GM18505 (cell line): ENCODE results near the gene PCDHA1.

Source experiments
- ATAC-seq: cut with Tn5 transposase; IDR thresholded peaks from one replicate; pipeline ENCODE4 v1.9.1; 2021; ENCODE audit not compliant: unreplicated experiment
- POLR2A ChIP-seq: IDR thresholded peaks from 4 replicates; pipeline ENCODE4 v1.6.1; 2011; ENCODE audit warnings: borderline replicate concordance; ENCODE audit not compliant: insufficient read depth, insufficient read length; ENCODE audit errors: extremely low read depth

The PCDHA1 gene

DNA sequence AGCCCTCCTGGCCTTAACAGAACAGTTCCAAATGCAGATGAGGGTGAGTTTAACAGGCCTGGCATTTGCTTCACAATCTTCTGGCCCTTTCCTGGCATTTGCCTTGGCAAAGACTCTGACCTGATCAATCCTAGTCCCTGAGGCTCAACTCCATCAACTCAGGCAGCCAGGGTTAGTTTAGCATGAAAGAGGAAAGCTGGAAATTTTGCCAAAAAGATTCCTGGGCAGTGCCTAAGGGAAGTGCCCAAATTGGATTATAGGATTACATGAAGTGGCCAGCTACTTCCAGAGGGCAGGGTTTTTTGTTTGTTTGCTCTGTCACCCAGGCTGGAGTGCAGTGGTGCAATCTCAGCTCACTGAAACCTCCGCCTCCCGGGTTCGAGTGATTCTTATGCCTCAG lies 217.1 kb downstream of the PCDHA1 start:
- ATAC-seq: no peak

DNA sequence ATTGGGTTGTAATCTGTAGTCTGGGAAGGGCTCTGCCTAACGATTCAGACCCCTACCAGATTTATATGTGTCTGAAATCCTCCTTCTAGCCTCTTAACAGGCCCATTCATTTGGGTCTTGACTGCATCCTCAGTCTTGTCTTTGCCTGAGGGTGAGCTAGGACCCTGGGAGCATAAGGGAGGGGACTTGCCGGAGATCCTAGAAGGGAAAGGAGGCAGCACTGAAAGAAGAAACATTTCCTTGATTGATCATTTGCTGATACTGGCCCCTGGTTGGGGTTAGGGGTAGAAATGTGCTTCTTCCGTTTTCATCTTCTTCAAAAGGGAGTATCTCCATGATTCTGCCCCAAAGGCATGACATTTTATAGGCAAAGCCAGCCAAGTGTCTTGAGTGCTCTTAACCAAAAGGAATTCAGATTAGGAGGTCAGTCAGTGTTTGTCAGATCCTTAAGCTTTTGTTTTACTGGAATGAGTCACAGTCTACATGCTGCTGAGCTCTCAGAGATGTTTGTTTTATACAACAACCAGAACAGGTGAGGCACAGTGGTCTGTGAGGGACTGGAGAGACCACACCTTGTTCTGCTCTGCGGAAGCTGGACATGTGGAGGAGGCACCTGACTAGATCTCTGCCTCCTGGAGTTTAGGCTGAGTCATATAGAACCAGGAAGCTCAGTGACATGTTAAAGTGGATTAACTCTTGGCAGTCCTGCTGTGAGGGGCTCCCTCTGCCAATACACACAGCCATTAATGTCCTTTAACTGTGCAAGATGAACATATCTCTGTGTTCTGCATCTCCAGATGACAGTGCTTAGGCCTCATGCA lies 218.1 kb downstream of the PCDHA1 start:
- no peak for ATAC-seq
- TF ChIP-seq POLR2A: no peak

More for the DNA sequence above, 217.1 kb downstream of the PCDHA1 start:
- no peak for TF ChIP-seq POLR2A

DNA sequence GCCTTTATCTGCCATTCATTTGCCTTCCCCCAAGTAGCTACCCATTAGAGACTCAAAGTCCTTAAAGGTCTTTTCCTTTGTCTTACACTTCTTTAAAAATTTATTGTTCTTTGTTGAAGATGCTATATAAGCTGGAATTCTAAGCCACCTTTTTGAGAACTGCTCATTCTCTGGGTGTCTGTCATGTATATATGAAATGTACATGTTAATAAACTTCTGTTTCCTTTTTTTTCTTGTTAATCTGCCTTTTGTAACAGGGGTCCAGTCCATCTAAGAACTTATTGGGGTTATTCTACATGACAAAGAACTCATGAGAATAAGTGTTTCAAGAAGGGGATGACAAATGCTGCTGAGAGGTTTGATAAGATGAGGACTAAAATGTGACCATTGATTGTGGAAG lies 221.9 kb downstream of the PCDHA1 start:
- TF ChIP-seq POLR2A: no peak
- ATAC-seq: no peak

DNA sequence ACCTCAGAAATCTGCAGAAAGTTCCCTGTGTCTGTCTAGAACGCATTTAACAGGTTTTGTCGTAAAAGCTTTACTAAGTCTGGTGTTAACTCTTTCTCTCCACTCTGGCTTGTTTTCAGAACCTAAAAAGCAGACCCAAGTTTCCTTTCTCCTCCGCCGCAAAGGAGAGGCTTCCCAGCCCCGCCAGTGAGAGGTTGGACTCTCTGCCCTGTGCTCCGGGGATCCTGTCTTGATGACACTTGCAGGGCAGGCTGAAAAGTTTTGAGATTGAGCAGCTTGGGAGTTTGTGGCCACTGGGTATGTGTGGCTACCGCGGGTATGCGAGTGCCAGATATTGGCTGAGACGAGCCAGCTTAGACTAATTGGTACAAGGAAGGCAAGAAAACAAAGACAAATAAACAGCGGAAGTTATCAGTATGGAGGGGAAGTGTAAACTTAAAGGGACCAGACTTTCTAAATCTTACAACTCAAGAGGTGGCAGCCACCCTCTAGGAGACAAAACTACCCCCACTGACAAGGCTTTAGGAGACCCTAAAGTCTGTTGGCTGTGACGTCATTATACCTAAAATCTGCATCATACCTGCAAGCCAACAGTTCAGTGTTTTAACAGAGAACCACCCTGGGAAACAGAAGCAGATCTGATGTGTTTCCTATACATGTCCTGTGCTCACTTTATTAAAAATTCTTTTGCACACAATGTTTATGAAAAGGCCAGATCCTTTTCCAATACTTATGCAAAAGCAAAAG lies 224.3 kb downstream of the PCDHA1 start:
- TF ChIP-seq POLR2A: no peak
- no peak for ATAC-seq

DNA sequence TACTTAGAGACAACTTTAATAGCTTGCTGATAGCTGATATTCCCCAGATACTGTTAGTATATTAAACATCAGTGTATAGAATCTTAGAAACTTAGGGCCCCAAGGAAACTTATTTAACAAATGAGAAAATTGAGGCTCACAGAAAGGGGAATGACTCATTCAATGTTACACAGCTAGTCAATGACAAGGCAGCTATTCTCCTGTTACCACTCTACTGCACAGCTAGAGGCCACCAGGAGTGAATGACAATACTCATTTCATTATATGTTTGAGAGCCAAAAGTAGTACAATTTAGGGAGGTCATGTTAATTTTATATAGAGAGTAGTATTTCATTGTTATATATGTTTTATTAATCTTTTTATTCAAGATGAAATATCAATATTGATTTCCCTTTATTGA lies 232.0 kb downstream of the PCDHA1 start:
- no peak for TF ChIP-seq POLR2A

DNA sequence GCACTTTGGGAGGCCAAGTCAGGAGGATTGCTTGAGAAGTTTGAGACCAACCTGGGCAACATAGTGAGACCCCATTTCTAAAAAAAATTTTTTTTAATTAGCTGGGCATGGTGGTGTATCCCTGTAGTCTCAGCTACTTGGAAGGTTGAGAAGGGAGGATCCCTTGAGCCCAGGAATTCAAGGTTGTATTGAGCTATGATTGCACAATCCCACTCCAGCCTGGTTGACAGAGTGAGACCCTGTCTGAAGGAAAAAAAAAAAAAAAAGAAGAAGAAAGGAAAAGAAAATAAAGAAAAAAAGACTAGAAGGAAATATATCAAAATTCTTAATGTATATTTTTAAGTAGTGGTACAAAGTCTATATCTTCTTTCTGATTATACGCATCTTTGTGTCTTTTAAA lies 236.4 kb downstream of the PCDHA1 start:
- TF ChIP-seq POLR2A: no peak
- ATAC-seq: no peak

More for the DNA sequence above, 232.0 kb downstream of the PCDHA1 start:
- ATAC-seq: no peak

DNA sequence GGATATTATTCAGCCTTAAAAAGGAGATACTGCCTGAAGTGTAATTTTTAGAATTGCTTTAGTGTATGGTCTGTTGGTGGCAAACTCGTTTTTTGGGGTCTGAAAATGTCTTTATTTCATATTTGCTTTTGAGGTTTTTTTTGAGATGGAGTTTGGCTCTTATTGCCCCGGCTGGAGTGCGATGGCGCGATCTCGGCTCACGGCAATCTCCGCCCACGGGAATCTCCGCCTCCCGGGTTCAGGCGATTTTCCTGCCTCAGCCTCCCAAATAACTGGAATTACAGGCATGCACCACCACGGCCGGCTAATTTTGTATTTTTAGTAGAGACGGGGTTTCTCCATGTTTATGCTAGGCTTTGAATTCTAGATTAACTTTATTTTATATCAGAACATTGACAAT lies 245.1 kb downstream of the PCDHA1 start:
- TF ChIP-seq POLR2A: no peak

DNA sequence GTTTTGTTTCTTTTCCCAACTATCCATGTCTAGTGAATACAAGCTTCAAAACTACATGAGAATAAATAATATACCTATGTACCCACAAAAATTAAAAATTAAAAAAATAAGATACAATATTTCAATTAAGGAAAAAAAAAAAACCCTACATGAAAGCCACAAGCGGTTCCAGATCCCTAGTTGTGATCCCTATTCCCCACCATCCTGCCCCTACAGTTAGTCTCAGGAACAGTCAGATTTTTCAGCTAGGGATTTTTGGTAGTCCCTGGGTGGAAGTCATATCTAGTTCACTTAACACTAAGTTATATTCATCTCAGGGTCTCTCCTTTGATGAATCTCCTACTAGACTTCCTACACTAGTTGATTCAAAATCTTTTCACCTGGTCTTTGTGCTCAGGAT lies 246.7 kb downstream of the PCDHA1 start:
- ATAC-seq: no peak
- TF ChIP-seq POLR2A: no peak

More for the DNA sequence above, 245.1 kb downstream of the PCDHA1 start:
- no peak for ATAC-seq

DNA sequence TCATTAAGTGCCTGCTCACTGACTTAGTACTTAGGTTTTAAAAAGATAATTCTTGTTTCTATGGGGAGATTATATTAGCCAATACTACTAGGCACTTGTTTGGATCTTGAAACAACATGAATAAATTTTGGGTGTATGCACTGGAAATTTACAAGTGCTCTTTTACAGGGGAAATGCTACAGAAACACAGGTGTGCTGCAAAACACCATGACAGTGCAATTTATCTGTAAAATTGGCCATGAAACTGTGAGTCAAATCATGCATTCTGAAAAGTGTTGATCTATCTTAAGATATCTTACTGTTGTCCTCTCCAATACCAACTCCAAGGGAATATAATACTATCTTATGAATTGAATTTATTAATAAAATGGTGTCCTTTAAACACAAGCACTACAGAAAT lies 253.1 kb downstream of the PCDHA1 start:
- TF ChIP-seq POLR2A: no peak
- ATAC-seq: no peak

DNA sequence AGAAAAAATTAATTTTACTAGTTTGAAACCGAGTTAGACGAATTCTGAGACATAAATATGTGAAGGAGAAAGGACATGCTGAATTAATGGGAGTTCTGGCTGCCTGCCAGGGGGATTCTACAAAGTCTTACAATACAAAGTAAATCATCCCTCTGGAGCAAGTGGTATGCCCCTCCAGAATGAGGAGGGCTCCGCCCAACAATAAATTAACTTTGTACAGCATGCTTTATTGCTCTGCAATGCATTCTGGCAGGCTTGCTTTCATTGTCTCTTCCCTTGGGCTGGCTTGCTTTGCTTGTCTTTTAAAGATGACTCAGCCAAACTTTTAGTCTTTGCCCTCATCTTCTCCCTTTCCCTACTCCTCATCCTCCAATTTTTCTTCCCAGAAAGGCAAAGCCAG lies 253.6 kb downstream of the PCDHA1 start:
- ATAC-seq: no peak
- TF ChIP-seq POLR2A: no peak

DNA sequence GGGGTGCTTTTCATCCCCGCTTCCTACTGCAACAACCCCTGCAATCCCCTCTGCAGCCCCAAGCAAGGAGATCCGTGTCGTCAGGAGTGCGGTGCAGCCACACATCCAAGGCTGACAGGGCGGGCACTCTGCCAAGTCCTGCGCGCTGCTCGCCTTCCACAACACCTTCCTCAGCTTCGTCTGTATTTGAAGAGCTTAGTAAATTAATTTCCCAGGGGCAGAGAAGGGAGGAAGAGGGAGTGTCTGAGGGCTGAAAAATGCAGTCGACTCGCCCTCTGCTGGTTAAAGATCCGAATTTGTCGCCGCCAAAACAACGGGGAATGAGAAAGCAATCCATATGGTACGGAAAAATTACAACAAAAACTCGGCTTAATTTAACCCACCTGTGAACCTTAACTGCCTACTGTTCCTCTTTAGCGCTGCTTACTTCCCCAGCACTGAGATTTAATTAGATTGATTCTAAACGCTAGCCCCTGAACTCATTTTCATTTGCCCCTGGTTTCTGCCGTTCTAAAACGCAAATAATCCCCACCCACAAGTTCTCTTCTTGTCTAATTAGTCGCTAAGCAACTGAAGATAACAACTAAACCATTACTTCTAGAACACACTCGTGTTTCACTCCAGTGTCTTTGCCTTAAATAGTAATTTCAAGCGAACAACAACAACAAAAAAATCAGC lies 254.3 kb downstream of the PCDHA1 start:
- no peak for ATAC-seq
- TF ChIP-seq POLR2A: no peak

DNA sequence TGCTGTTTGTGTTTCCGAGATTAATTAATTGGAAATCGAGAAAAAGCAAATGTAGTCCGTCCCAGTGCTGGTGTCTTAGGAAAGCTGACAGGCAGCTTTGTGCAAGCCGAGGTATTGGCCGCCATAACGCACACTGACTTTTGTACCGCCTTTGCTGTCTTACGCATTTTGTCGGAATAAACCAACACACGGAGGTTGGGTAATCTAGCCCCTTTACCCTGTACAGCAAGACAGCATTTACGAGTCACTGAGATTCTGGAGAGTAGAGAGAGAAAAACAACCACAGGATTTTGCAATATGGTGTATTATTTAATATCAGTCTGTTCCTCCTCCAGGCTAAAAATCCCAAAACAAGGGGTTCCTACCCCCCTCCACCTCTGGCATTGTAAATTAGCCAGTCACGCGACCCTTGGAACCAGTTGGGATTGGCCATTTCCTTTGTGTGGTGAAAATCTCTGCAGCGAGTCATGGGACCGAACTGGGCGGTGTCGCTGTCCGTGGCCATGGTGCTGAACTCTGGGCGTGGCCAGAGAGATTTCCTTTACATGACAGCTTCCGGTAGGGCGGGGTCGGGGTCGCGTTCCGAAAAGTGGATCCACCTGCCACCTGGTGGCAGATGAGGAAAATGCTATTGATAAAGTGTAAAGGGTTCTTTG lies 255.0 kb downstream of the PCDHA1 start:
- TF ChIP-seq POLR2A: no peak
- peak; percentile 86 for ATAC-seq

DNA sequence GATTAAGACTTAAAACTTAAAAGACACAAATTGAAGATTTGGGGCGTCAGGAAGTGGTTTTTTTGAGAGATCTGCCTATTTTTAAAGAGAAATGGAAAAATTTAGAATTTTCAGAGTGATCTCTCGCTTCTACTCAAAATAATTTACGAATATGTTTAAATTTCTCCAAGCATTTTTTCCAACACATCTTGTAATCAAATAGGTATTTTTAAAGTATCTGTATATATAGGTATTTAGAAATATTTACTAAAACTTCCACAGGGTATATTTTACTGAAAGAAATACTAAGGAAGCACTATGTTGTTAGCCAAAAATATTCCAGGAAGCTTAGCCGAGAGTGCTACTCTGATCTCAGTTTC lies 255.5 kb downstream of the PCDHA1 start:
- no peak for TF ChIP-seq POLR2A
- ATAC-seq: no peak
